DMS53 treated with DMSO at 0.1 percent for 48 hours (cell line): ENCODE measurements around the gene FAM98B.

Experiments used
- DNase-seq: peaks from one replicate; lab custom pipeline; 2025; ENCODE audit not compliant: unreplicated experiment; lab: John Stamatoyannopoulos, UW

The FAM98B gene

DNA sequence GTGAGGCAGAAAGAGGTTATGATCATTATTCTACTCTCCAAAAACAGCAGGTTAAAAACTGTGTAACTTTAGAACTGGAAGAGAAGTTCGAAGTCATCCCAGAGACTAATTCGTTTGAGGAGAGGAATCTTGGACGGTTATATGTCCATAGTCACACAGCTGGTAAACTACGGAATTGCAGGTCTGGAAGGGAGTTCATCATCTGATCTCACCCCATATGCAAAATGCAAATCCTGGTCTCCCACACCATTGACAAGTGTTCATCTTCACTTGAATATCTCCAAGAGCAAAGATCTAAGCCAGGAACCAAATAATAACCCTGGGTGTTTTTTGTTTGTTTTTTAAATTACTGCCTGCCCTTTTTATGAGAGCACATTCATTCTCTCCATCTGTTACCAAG is 53.1 kb downstream of the FAM98B start:
- DNase-seq = no peak

DNA sequence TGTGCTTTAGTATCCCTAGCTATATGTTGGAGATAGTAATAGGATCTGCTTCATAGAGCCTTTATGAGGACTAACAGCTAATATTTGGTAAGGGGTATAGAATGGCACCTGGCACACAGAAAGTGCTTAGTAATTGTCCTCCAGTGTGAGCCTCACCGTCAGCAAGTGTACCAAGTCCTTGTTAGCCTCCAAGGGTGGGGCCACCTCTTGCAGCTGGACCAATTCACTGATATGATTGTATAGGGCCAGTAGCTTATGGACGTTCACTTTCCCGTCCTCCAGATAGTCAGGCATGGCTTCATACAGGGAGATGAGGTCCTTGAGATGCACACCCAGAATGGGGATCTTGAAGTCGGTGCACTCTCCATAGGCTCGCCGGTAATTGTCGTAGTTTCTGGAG is 53.6 kb downstream of the FAM98B start:
- no peak for DNase-seq

DNA sequence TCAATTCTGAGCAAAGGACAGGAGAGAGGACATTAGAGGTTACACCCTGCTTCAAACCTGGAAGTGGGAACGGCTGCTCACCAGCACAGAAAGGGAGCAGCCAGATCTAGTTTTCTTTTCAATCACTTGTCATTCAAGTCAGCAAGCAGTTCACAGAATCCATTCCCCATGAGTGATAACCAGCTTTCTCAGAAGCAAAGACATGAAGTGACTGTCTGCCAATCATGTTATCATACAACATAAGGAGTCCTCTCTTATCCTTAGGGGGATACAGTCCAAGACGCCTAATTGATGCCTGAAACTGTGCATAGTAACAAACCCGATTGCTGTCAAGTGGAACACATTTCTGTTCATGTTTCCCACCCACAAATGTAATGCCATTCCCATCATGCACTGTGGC is 54.7 kb downstream of the FAM98B start:
- no peak for DNase-seq

DNA sequence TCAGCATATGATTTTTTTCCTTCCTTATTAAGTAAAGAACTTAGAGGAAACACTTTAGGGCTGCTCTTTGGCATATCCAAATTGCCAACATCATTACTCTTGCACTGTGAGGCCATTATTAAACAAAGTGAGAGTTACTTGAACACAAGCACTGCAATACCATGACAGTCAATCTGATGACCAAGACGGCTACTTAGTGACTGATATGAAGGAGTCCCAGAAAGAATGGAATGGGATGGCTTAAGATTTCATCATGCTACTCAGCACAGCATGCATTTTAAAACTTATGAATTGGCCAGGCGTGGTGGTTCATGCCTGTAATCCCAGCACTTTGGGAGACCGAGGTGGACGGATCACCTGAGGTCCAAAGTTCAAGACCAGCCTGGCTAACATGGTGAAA is 55.2 kb downstream of the FAM98B start:
- DNase-seq = no peak

DNA sequence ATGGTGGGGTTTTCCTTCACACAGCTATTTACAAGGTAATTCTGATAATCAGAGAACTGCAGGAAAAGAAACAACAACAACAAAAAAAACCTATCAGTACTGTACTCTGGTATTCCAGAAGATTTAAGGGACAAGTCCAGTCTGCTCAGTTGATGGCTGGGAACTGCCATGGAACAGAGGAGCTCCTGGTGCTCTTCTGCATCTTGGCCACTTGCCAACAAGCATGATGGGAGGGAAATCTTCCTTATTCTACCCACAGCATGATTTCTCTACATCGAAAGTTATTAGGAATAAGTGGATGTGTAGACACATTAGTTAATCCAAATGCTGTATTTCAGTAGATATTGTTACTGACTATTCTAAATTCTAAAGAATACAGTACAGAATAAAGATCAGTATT is 59.0 kb downstream of the FAM98B start:
- DNase-seq = no peak

DNA sequence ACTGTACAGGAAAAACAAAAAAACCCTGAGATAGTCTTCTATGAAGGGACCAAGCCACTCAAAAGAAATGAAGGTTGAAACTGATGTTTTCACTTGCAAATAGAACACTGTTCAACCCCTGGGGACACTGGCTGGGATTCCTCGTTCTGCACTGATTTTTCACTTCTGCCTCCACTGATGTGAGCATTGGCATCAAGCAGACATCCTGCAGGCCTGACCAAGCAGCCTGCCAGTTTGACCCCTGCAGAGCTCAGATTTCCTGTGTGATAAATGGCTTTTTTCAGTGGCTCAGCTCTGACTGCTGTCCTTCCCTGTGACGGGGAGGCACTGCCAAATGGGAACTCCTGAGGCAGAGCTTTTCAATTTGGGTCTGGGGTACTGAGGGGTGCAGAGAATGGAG is 60.7 kb downstream of the FAM98B start:
- DNase-seq = no peak

DNA sequence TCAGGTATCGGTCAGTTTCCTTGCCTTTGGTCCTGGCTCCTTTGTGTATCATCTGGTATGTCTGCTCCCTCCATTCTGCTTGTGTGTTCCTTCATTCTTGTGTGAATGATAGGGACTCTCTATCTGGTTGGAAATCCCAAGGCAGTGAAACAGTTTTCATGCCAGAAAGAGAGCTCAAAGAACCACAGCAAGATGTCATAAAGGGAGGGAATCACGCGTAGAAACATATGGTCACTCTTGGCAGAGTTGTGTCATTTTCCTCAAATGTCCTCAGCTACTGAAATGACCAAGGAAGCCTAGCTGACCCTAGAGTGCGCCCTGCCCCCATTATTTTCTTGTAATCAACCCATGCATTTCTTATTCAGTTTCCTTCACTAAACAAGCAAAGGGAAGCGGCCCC is 62.7 kb downstream of the FAM98B start:
- DNase-seq = no peak

DNA sequence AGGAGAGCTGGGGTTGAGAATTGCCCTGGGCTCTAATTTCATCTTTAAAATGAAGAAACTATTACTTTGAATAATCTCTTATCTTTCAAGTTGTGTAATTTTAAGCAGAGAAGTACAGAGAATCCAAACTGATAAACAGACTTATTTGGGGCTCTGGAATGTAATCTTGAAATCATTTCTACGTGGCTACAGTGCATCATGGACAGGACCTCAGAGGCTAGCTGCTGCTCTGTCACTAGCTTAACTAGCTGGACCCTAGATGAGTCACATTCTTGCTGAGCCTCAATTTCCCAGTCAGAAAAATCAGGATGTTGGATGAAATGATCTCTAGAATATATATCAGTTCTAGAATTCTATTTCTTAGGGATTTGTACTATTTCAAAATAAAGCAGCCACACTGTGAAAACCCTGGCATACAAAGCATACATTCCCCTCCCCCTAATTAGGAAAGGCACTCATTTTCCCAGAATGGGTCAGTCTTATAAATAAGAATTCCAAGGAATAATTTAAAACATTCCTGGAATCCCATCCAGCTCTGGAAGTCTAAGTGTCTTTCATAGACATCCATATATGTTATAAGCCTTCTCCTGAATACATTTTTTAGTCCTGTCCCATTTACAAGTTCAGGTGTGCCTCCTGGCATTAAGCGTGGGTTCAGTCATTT is 63.5 kb downstream of the FAM98B start:
- no peak for DNase-seq

DNA sequence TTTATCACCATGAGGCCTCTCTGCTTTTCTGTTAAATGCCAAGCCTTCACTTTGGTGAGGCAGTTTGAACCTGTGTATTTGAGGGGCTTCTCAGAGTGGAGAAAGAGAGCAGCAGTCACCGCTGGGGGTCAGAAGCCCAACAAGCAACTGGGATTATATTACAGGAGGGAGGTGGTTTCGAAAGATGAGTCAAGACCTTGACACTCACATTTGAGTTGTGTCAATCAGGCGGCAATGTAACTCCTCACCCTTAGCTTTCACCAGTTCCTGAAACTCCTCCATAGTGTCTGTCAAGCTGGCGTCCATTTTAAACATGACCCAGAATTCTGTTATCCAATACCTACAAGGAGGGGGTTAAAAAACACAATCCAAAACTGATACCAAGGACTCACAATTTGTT is 64.2 kb downstream of the FAM98B start:
- no peak for DNase-seq

DNA sequence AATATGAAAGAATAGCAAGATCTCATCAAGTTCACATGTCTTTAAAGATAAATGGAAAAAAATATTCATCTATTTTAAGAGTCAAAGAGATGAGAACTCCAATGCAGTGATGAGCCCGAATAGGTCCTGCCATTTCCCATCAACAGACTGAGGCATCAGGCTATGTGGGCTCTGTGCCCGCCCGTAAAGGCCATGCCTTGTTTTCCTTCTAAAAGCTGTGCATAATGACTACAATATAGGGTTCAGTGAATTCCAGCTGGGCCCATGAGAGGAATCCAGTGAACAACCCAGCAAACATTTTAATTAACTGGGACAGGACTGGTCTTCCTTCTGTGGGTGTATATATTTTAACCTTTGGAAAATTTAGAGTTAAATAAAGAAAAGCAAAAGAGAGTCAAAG is 66.1 kb downstream of the FAM98B start:
- no peak for DNase-seq

DNA sequence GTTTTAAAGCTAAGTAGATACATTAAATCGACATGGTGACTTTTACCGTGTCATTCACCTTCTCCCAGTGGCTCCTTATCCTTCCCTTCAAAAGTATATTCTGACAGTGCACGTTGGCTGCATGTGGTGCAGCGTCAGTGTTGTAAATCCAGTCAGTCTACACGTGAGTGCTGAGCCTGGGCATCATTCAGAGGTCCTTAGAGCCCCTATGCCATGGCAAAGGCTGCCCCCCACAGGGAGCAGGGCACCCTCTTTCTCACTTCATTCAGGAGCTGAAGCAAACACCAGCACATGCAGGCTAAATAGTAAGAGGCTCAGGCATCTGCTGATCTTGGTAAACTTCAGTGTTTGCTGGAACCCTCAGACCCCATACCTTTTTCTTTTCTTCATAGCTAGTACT is 67.4 kb downstream of the FAM98B start:
- DNase-seq = no peak

DNA sequence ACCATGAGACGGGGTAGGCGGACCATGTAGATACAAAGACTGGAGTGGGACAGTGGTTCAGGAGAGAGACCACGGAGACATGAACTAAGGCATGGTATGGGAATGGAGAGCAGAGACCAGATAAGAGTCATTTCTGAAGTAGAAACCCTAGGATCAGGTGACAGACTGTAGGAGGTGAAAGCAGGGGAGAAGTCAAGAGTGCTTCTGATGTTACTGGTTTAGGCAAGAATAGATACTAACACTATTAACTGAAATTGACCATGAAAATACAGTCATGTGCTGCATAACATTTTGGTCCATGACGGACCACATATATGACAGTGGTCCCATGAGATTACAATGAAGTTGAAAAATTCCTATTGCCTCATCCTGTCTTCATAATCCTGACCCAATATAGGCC is 69.0 kb downstream of the FAM98B start:
- DNase-seq = no peak

DNA sequence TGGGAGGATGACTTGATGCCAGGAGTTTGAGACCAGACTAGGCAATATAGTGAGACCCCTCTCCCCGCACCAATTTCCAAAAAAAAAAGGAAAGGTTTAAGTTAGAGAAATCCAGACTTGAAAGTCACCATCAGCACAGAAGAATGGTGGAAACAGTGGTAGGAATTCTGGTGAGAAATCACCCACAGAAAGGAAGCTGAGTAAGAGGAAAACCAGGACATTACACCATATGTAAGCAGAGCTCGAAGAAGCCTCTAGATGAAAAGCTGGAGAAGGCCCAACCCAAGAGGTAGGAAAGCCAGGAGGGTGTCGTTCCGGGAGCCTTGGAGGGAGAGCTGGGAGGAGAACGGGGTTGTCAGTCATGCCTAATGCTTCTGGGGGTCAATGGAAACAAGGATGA is 70.2 kb downstream of the FAM98B start:
- DNase-seq = no peak

DNA sequence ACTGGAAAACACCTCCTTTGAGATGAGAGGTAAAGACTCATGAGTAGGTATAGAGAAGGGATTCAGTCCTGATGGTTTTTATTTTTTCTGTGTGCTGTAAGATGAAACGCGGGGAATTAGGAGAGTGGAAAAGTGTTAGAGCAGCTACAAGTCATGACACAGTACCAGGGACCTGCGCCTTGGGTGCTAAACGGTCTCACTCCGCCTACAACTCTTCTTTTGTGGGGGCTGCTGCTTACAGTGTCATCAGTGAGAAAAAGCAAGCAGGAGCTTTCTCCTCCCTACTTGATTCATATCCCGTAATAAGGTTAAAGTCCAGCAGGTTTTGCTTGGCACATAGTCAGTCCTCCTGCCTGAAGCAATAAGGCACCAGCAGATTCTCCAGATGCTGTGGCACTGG is 71.6 kb downstream of the FAM98B start:
- no peak for DNase-seq

DNA sequence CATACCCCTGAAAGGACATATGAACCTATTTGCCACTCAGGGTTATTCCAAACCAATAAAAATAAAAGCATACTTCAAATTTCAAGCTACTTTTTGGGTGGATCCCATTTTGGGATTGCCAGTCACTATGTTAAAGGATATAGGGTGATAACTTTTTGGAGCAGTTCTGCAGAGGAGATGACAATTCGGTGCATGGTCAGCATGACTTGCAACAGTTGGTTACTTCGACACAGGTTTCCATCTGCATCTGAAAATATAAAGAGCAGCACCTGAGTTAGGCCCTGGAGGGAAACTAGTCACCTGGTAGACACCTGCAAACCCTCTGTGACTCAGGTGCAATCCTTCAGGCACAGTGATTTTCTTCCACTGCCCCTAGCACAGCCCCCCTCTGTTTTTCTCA is 72.2 kb downstream of the FAM98B start:
- no peak for DNase-seq

DNA sequence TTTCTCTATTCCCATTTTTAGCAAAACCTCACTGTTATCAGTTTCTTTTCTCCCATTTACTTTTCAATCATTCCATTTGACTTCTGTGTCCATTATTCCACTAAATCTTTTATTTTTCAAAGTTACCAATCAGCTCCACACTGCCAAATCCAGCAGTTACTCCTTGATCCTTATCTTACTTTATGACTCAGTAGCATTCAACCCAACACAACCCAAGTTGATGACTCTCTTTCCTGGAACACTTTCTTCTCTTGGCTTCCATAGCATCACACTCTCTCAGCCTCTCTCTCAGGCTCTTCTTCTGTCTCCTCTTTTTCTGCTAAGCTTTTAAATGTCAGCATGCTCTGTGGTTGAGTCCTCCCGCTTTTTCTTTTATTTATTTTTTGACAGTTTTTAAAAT is 74.4 kb downstream of the FAM98B start:
- DNase-seq = no peak

DNA sequence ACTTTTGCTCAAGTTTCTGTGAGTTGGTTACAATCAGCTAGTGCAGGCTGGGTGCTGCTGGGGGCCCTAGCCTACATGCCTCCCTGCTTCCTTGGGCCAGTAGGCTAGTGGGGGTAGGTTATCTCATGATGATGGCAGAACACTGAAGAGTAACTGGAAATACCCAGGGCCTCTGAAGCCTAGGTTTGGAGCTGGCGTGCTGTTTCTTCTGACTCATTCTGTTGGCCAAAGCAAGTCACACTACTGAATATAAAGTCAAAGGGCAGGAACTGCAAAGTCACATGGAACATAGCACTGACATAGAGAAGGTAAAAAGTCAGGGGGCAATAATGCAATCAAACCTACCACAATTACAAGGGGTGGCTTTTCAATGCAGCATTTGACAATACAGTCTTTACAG is 76.2 kb downstream of the FAM98B start:
- DNase-seq = no peak

DNA sequence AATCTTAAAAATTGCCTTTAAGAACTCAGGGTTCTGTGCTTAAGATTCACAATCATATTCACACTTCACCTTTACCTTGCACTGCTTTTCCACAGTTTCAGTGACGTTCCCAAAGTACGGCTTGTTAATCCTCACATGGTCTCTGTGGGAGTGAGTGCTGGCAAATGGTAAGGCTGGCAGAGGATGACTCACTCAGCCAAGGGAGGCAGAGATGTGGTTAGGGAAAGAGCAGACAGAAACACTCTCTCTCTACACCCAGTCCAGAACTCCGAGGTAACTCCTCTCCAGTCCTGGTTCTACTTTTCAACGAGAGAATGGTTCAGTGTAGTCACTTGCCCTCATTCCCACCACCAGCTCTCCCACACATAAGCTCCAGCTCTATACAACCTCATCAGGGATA is 77.6 kb downstream of the FAM98B start:
- DNase-seq = no peak

DNA sequence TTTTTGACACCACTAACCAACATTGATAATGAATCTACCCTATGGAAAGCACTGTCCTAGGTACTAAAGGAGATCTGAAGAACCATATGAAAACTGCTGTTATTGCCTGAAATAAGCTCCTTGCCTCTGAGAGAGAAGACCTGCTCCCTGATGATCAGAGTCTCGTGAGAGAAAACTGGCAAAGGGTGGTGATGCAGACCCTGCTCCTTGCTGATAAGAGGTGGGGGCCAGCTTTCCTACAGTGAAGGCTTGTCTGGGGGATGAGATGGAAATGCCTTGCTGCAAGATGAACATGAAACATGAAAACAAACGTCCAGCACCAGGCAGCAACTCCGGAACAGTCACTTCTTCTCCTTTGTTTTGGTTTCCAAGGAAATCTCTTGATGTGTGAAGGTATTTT is 78.8 kb downstream of the FAM98B start:
- no peak for DNase-seq

DNA sequence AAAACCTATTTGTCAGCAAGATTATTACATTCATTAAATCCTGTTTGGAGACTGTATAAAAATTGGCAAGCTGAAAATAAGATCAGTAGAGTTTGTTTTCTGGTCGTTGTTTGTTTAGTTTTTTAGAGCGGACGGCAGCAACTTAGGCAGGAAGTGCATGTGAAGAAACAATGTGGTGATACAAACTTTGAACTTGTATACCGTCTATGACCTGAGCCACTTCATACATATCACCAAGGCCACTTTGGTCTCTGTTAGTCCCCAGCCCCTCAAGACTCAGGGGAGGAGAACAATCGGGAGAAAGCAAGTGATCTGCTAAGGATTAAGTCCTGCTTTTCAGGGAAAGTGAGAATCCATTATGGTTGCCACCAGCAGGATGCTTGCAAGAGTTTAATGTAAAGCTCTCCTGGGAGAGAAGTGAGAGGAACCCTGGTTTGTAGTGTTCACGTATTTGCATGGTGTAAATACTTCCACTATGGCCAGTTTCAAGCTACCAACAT is 79.5 kb downstream of the FAM98B start:
- no peak for DNase-seq

DNA sequence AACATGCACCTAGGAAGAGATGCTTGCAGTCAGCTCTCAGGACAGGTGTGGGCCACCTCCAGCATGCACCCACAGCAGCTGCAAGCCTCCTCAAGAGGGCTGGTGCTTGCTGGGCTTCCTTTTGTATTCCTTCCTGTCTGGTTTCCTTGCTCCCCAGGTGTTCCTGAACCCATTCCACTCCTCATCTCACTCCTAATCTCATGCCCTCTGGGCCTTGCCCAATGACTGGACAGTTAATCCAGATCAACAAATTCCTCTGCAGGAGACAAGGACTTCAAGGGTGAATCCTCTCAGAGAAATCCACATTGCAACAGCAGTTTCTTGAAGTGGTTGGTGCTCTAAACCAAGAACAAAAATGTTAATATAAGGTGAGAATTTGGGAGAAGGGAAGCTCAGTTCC is 80.0 kb downstream of the FAM98B start:
- DNase-seq = no peak

DNA sequence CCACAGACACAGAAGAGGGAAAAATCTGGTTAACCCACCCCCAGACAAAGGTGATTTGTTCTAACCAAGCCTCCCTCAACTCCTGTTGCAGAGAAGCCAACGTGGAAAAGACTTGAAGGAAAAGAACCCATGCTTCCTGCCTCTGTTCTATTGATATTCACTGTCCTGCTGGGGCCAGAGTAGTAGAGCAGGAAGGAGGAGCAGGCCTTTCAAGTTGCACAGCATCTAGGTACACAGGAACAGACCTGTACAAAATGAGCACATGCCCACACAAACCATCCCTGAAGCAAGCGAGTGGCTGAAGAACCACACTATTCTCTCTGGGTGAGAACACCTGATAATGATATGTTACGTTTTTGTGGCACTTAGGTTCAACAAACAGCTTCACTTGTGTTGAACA is 80.8 kb downstream of the FAM98B start:
- no peak for DNase-seq

DNA sequence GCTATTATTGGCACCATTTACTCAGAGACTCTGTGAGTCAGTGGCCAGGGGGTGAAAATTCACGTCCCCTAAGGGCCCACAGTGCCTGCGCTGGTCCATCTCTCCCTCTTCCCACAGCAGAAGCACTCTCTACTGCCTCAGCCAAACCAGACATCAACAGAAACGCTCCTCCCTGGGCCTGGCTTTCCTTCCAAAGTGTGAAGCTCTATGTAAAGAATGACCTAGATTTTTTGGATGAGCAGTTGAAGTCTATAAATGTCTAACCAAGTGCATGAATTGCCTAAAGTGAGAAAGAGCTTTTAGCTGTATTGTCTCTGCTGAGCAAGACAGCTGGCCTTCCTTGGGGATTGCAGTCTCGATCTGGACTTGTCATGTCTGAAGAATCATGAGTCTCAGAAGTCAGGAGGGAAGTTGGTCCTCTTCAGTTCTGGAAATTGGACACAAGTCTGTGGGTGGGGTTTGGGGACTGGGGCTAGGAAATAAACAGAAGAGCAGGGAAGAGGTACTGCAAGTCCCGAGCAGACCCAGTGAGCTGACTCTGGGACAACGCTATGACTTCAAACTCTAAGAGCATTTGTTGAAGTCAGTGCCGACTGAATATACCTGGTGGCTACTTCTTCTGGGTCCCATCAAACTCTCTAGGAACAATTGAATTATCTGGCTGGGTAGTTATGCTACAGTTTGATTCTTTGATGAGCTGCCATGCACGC is 81.7 kb downstream of the FAM98B start:
- DNase-seq = no peak
